Right lobe of liver (tissue), 6 donors: Measurements from ENCODE around the gene POLG2. TPM values are rescaled to one million over a fixed set of nuclear protein-coding genes. Genes with fewer than 3 reads are reported as not detected.

ENCODE experiments used
- ATAC-seq, 4 donors: fragments of 200-7000 bp; cut with Tn5 transposase; one replicate each; pipeline ENCODE4 v1.9.1; 2020; ENCODE audit warnings: mild to moderate bottlenecking in 4 of 4, moderate library complexity in 4 of 4
- DNase-seq, 3 donors: peaks; one replicate each; pipeline ENCODE4 v3.0.0-alpha.2; 2020
- H3K27ac ChIP-seq, 3 donors: fragments of 200-600 bp; one replicate each; pipeline ENCODE4 v1.8.0; 2022
- H3K27me3 ChIP-seq, 2 donors: fragments of 200-600 bp; one replicate each; pipeline ENCODE4 v1.8.0; 2022
- H3K36me3 ChIP-seq, 4 donors: fragments of 200-600 bp; sonication (generic) in 1 of 4; one replicate each; pipeline versions ENCODE4 v1.5.1 to v1.8.0; 2017 to 2022; ENCODE audit warnings: control low read depth in 1 of 4
- H3K4me1 ChIP-seq, 4 donors: fragments of 200-600 bp; sonication (generic) in 1 of 4; one replicate each; pipeline versions ENCODE4 v1.5.1 to v1.8.0; 2017 to 2022; ENCODE audit warnings: control low read depth in 1 of 4
- H3K4me3 ChIP-seq, 3 donors: fragments of 200-600 bp; one replicate each; pipeline ENCODE4 v1.8.0; 2022
- H3K9me3 ChIP-seq, 4 donors: fragments of 200-600 bp; sonication (generic) in 1 of 4; one replicate each; pipeline versions ENCODE4 v1.5.1 to v1.8.0; 2017 to 2022; ENCODE audit warnings: control low read depth in 1 of 4
- POLR2A ChIP-seq: fragments of 450-650 bp; IDR thresholded peaks from one replicate; pipeline ENCODE4 v1.6.1; 2017; ENCODE audit warnings: antibody characterized with exemption, mild to moderate bottlenecking
- WGBS: methylation state at CpG from one replicate; pipeline ENCODE4 v1.1.6; 2018; ENCODE audit warnings: low coverage, low lambda C conversion rate; ENCODE audit not compliant: insufficient coverage; ENCODE audit errors: missing lambda C conversion rate; 5-methylcytosine and 5-hydroxymethylcytosine counted together
- intact Hi-C, 2 donors: fragments of 100-400 bp; cut with DNase I; formaldehyde crosslinking; loops; one replicate each; pipeline versions ENCODE4 v1.11.2 to v1.14.1; 2022
- total RNA-seq, 6 experiments: library from RNA; depleted of rRNA in 2 of 6; stranded (reverse); fragments of >200 nt in 2 of 6; fragmentation: NEBNext Ultra II Directional in 3 of 6; extraction: Animal tissue kit (Norgen Biotek cat#: 25700) in 3 of 6; gene quantifications; one replicate each; pipeline versions ENCODE4 v1.1.0 to v1.2.4, GENCODE V29; 2016 to 2023
- TF ChIP-seq, protein P1 (sequence below), 4 donors: fragments of 200-600 bp in 3 of 4; fragments of 450-650 bp in 1 of 4; IDR thresholded peaks; one replicate each; pipeline versions ENCODE4 v1.5.1 to v1.8.0; 2016 to 2022; ENCODE audit warnings: antibody characterized with exemption in 4 of 4, mild to moderate bottlenecking in 2 of 4
- donor health status: DM: no; HTN: yes; CAD: no.
- donor health status: DM: no; HTN: no; CAD: no.
- donor health status: DM: no; HTN: no; CAD: no.
- donor health status: DM: no; HTN: yes; CAD: no.
- donor health status: DM: no; HTN: yes; CAD: no.

Gene POLG2
- total RNA-seq, 6 experiments from 2014 or later = 2.9 to 9.2 (median 5.5) TPM

DNA sequence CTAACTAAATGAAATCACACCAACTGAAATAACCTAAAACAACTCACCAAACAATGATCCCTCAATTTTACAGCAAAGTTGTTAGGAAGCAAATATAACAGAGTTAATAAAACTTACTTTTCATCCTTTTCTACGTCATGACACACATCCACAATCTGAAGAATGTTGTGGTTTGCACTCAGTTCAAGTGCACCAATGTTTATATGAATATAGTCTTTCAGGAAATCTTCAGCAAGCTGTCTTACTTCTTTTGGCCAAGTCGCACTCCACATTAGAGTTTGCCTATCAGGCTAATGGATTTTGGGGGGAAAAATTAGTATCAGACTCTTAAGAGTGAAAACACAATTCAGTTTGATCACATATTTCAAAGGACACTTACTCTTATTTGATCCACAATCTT lies 6.0 kb upstream of the POLG2 start:
- intact Hi-C loops = no loop called here

DNA sequence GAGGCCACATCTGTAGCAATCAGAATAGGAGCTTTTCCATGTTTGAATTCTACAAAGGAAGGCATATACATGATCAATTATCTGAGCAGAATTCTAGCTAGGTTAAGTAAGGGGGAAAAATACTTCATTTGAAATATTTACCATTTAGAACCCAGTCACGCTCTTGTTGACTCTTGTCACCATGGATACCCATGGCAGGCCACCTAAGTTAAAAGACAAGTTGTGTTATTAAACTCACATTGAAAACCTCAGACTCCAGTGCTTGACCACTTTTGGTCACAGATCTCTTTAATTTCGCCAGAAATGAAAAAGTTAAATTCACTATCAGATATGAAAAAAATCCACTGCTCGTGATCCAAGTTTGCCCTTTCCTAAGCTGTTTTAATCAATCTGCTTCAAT lies 5.2 kb upstream of the POLG2 start:
- Histone ChIP-seq H3K4me3 (no peak overlapping the region), H3K4me1 (peaks cover 0 to 61% (median 10%) of the 10 kb centered on the region in 4 donors), H3K27me3 (no peaks in the 10 kb centered on the region), H3K9me3 (no peaks in the 10 kb centered on the region), H3K36me3 (peaks cover 37 to 67% (median 53%) of the 10 kb centered on the region in 4 donors), H3K27ac (no peak overlapping the region)
- WGBS = 69% methylated on average over 2 of the region's 3 CpGs
- ATAC-seq (no peak), DNase-seq (no peak)
- TF ChIP-seq, protein P1, sequence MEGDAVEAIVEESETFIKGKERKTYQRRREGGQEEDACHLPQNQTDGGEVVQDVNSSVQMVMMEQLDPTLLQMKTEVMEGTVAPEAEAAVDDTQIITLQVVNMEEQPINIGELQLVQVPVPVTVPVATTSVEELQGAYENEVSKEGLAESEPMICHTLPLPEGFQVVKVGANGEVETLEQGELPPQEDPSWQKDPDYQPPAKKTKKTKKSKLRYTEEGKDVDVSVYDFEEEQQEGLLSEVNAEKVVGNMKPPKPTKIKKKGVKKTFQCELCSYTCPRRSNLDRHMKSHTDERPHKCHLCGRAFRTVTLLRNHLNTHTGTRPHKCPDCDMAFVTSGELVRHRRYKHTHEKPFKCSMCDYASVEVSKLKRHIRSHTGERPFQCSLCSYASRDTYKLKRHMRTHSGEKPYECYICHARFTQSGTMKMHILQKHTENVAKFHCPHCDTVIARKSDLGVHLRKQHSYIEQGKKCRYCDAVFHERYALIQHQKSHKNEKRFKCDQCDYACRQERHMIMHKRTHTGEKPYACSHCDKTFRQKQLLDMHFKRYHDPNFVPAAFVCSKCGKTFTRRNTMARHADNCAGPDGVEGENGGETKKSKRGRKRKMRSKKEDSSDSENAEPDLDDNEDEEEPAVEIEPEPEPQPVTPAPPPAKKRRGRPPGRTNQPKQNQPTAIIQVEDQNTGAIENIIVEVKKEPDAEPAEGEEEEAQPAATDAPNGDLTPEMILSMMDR (IDR thresholded peaks at IDR 0.05) = no peak
- TF ChIP-seq POLR2A = no peak
- intact Hi-C loops = no loop called here

More for the DNA sequence above, 6.0 kb upstream of the POLG2 start:
- WGBS = 67% methylated on average over 2 of the region's 2 CpGs
- no peaks in the 10 kb centered on the region for H3K27me3 ChIP-seq
- ATAC-seq (no peak), DNase-seq (no peak)
- no peak for TF ChIP-seq POLR2A
- TF ChIP-seq, protein P1 (IDR thresholded peaks at IDR 0.05) = no peak
- peaks cover 37 to 67% (median 53%) of the 10 kb centered on the region in 4 donors for H3K36me3 ChIP-seq
- H3K4me1 ChIP-seq = peaks cover 0 to 55% (median 7%) of the 10 kb centered on the region in 4 donors
- H3K4me3 ChIP-seq = no peak overlapping the region
- H3K9me3 ChIP-seq = no peaks in the 10 kb centered on the region
- H3K27ac ChIP-seq = no peak overlapping the region

DNA sequence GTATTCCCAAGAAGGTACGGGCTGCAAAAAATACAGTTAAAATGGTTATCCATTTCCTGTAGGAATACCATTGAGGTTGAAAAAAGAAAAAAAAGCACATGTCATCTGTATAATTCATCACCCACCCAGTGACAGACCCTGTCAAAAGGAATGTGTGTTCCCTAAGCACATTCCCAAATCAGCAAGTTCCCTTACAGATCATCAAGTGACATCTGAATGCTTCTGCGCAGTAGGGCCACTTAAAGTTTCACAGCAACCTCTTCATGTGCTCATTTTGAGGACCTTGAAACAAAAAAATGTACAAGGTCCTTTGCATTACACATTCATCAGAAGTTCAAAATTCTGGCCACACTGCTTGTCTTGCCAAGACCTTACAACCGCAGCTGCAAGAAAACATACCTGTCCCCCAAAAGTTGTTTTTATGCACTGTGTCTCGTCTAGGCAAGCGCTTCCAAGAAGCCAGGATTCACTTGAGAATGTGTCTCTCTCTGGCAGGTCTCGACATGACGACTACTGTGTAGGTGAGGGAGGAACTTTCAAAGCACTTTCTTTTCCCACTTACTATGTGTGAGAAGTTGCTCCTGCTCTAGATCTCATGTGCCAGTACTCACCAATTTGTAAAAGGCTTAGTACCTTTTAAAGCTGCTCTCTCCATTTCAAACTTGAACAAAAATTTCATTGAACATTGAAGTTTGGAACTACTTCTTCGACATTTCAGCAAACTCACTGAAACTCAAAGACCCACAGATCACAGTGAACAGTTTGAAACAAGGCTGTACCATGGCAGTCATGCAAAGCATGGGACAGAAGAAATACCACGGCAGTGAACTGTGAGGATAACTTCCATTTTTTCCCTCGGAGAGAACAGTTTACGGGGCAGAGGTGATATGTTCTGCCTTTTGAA lies 4.3 kb upstream of the POLG2 start:
- Histone ChIP-seq H3K27ac (no peak overlapping the region), H3K4me3 (no peak overlapping the region), H3K36me3 (peaks cover 37 to 67% (median 53%) of the 10 kb centered on the region in 4 donors), H3K27me3 (no peaks in the 10 kb centered on the region), H3K9me3 (no peaks in the 10 kb centered on the region), H3K4me1 (peaks cover 0 to 61% (median 11%) of the 10 kb centered on the region in 4 donors)
- no peak for DNase-seq
- TF ChIP-seq, protein P1 (IDR thresholded peaks at IDR 0.05) = no peak
- intact Hi-C loops = no loop called here
- ATAC-seq = no peak
- WGBS = 83% methylated on average over 11 of the region's 11 CpGs

DNA sequence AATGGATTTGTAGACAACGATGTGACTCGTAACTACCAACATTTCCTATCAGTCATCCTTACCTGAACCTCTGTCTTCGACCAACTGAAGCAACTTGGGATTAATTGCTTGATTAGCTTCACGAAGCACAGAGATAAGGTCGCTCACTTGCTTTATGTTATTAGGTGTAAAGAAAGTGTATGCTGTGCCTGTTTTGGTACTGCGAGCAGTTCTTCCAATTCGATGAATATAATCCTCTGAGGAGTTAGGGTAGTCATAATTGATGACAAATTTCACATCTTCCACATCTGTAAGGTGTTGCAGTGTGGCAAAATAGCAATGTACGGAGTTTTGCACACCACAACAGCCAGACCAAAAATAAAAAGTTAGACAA lies 3.6 kb upstream of the POLG2 start:
- intact Hi-C loops = no loop called here
- ATAC-seq = no peak
- H3K9me3 ChIP-seq = no peaks in the 10 kb centered on the region
- WGBS = 77% methylated on average over 5 of the region's 8 CpGs
- H3K4me3 ChIP-seq = no peak overlapping the region
- H3K4me1 ChIP-seq = peaks cover 0 to 67% (median 14%) of the 10 kb centered on the region in 4 donors
- TF ChIP-seq POLR2A = no peak
- TF ChIP-seq, protein P1 (IDR thresholded peaks at IDR 0.05) = no peak
- no peak overlapping the region for H3K27ac ChIP-seq
- peaks cover 37 to 67% (median 53%) of the 10 kb centered on the region in 4 donors for H3K36me3 ChIP-seq
- H3K27me3 ChIP-seq = no peaks in the 10 kb centered on the region
- DNase-seq = no peak
